NCI-H446 treated with DMSO at 0.1 percent for 48 hours (cell line): Measurements from ENCODE around the gene DEPDC1B.
"Not testable (repeated sequence)": the region's sequence is repeated elsewhere in the genome, so short reads cannot be mapped to it uniquely, and the experiment has no call there.

Experiments
- DNase-seq: peaks from one replicate; lab custom pipeline; 2025; lab: John Stamatoyannopoulos, UW

Gene DEPDC1B

GRCh38 chr5:60699609-60700415 lies at the start of gene DEPDC1B:
Gene DEPDC1B (minus strand): TSS chr5:60700166. CDS start chr5:60700093, 73 bp downstream.
- peak; percentile 84 for DNase-seq

- DNase-seq = no peak
Observed at GRCh38 chr5:60744682-60745081, 44.7 kb upstream of the DEPDC1B start.

- DNase-seq = no peak
Observed at GRCh38 chr5:60743511-60744314, 43.7 kb upstream of the DEPDC1B start.

GRCh38 chr5:60740322-60740721 lies 40.4 kb upstream of the DEPDC1B start:
- DNase-seq = no peak

GRCh38 chr5:60738933-60739332 lies 39.0 kb upstream of the DEPDC1B start:
- no peak for DNase-seq

GRCh38 chr5:60738461-60738860 lies 38.5 kb upstream of the DEPDC1B start:
- DNase-seq = no peak

- DNase-seq = not testable (repeated sequence)
Observed at GRCh38 chr5:60730858-60731257, 30.9 kb upstream of the DEPDC1B start.

- DNase-seq = no peak
Observed at GRCh38 chr5:60727033-60727679, 27.2 kb upstream of the DEPDC1B start.

- DNase-seq = no peak
Observed at GRCh38 chr5:60724126-60724525, 24.2 kb upstream of the DEPDC1B start.

GRCh38 chr5:60722416-60722815 lies 22.4 kb upstream of the DEPDC1B start:
- no peak for DNase-seq

GRCh38 chr5:60719329-60719728 lies 19.4 kb upstream of the DEPDC1B start:
- no peak for DNase-seq

- DNase-seq = no peak
Observed at GRCh38 chr5:60718166-60718892, 18.4 kb upstream of the DEPDC1B start.

- DNase-seq = not testable (repeated sequence)
Observed at GRCh38 chr5:60715201-60715928, 15.4 kb upstream of the DEPDC1B start.

- no peak for DNase-seq
Observed at GRCh38 chr5:60712950-60713349, 13.0 kb upstream of the DEPDC1B start.

- not testable (repeated sequence) for DNase-seq
Observed at GRCh38 chr5:60711892-60712291, 11.9 kb upstream of the DEPDC1B start.

- no peak for DNase-seq
Observed at GRCh38 chr5:60710362-60710761, 10.4 kb upstream of the DEPDC1B start.

GRCh38 chr5:60705144-60705543 lies 5.2 kb upstream of the DEPDC1B start:
- DNase-seq = no peak

- no peak for DNase-seq
Observed at GRCh38 chr5:60703944-60704343, 4.0 kb upstream of the DEPDC1B start.

- DNase-seq = no peak
Observed at GRCh38 chr5:60701321-60701968, 1.5 kb upstream of the DEPDC1B start.

- DNase-seq = no peak
Observed at GRCh38 chr5:60700416-60700757, 421 bp upstream of the DEPDC1B start.

- DNase-seq = no peak
Observed at GRCh38 chr5:60699288-60699608, 718 bp downstream of the DEPDC1B start.
